ENCODE data around the gene PRG2. TPM values are rescaled to one million over a fixed set of nuclear protein-coding genes. Genes with fewer than 3 reads are reported as not detected.

The PRG2 gene
- total and polyA plus RNA-seq, 9 of the 15 experiments (the other 6 are each of a cell fraction or from before 2014, with no cell fraction given) = 1.8 to 78.0 (median 26.6) TPM

- peak; percentile 27; the same call in 1 of the 2 replicates for TF ChIP-seq PKNOX1 (IDR thresholded peaks at IDR 0.05)
- no peak for TF ChIP-seq SMC3 (conservative IDR thresholded peaks at IDR 0.05; ENCODE audit: insufficient read depth, low read depth, low read length)
- no peak for TF ChIP-seq U2AF2 (optimal IDR thresholded peaks at IDR 0.05; ENCODE audit: low read depth, low read length)
- no peak for TF ChIP-seq ZNF140 (CRISPR knock-in tag; IDR thresholded peaks at IDR 0.05)
- TF ChIP-seq SAFB (IDR thresholded peaks at IDR 0.05; ENCODE audit: borderline replicate concordance, low read depth, low read length) = no peak
- TF ChIP-seq HLTF (IDR thresholded peaks at IDR 0.05) = peak; percentile 79
- TF ChIP-seq TRIM24 (IDR thresholded peaks at IDR 0.05) = 0 out of 4 replicates have a peak, but pooled peaks have one; percentile 12 to 25
- 0 out of 2 replicates have a peak, but pooled peaks have one; percentile 13 for TF ChIP-seq CREB1 (IDR thresholded peaks at IDR 0.05)
- no peak for TF ChIP-seq CREB1 (CRISPR knock-in tag; IDR thresholded peaks at IDR 0.05)
- TF ChIP-seq ZBTB49 (CRISPR knock-in tag; IDR thresholded peaks at IDR 0.05; ENCODE audit: borderline replicate concordance) = no peak
- no peak for TF ChIP-seq BACH1 (tag; IDR thresholded peaks at IDR 0.05)
- TF ChIP-seq, protein P1, sequence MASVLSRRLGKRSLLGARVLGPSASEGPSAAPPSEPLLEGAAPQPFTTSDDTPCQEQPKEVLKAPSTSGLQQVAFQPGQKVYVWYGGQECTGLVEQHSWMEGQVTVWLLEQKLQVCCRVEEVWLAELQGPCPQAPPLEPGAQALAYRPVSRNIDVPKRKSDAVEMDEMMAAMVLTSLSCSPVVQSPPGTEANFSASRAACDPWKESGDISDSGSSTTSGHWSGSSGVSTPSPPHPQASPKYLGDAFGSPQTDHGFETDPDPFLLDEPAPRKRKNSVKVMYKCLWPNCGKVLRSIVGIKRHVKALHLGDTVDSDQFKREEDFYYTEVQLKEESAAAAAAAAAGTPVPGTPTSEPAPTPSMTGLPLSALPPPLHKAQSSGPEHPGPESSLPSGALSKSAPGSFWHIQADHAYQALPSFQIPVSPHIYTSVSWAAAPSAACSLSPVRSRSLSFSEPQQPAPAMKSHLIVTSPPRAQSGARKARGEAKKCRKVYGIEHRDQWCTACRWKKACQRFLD (CRISPR knock-in tag; IDR thresholded peaks at IDR 0.05) = 0 out of 2 replicates have a peak, but pooled peaks have one; percentile 34
- TF ChIP-seq HINFP (tag; conservative IDR thresholded peaks at IDR 0.05; ENCODE audit: low read depth) = no peak
- TF ChIP-seq LEF1 (IDR thresholded peaks at IDR 0.05) = 0 out of 2 replicates have a peak, but pooled peaks have one; percentile 20
- TF ChIP-seq HDAC2 (IDR thresholded peaks at IDR 0.05) = peak; percentile 75; the same call in 1 of the 2 replicates
- no peak for TF ChIP-seq SMARCC2 (IDR thresholded peaks at IDR 0.05; ENCODE audit: low read depth)
- no peak for TF ChIP-seq MEIS2 (IDR thresholded peaks at IDR 0.05; ENCODE audit: partially characterized antibody)
- TF ChIP-seq ELF2 (CRISPR knock-in tag; IDR thresholded peaks at IDR 0.05) = peak; percentile 31; the same call in 1 of the 2 replicates
- TF ChIP-seq ATF7 (IDR thresholded peaks at IDR 0.05) = no peak
- no peak for TF ChIP-seq ARID2 (IDR thresholded peaks at IDR 0.05)
- TF ChIP-seq MXI1 (IDR thresholded peaks at IDR 0.05; ENCODE audit: low read depth, low read length) = no peak
- TF ChIP-seq JUNB (CRISPR knock-in tag; conservative IDR thresholded peaks at IDR 0.05) = no peak
- peak; percentile 57; the same call in 1 of the 2 replicates for TF ChIP-seq PML (IDR thresholded peaks at IDR 0.05; ENCODE audit: low read length)
- no peak for TF ChIP-seq ZNF3 (CRISPR knock-in tag; IDR thresholded peaks at IDR 0.05)
Observed at GRCh38 chr11:57426929-57427726, 36.7 kb upstream of the PRG2 start, which contains the start of gene SLC43A3 (continued).

Data from K562 (cell line).